ENCODE results near the gene SFT2D1. TPM values are rescaled to one million over a fixed set of nuclear protein-coding genes. Genes with fewer than 3 reads are reported as not detected.

Gene SFT2D1
- total RNA-seq, 4 donors from 2014 or later = 41.1 to 59.4 (median 54.8) TPM

DNA sequence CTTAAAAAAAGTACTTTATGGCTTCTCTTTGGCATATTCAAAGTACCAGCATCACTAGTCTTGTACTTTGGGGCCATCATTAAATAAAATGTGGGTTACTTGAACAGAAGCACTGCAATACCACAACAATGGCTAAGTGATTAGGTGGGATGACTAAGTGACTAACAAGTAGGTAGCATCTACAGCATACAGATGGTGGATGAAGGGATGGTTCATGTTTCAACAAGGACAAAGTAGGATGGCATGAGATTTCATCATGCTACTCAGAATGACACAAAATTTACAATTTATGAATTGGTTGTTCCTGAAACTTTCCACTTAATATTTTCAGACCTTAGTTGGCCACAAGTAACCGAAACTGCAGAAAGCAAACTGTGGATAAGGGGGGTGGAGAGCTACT is 32.7 kb upstream of the SFT2D1 start:
- no peaks in the 10 kb centered on the region for H3K27me3 ChIP-seq
- H3K4me3 ChIP-seq = no peak overlapping the region
- TF ChIP-seq EP300 (IDR thresholded peaks at IDR 0.05) (no peak), POLR2A (IDR thresholded peaks at IDR 0.05) (no peak), CTCF (IDR thresholded peaks at IDR 0.05) (no peak)
- 92 to 95% methylated on average over 1 of the region's 1 CpG for WGBS, 2 donors
- H3K27ac ChIP-seq = no peak overlapping the region
- DNase-seq (ENCODE audit: low spot score in 2 of 2) = no peak
- no peaks in the 10 kb centered on the region for H3K9me3 ChIP-seq
- peaks cover 0 to 8% (median 0%) of the 10 kb centered on the region in 4 donors for H3K4me1 ChIP-seq
- peaks cover 0 to 3% (median 0%) of the 10 kb centered on the region in 3 donors for H3K36me3 ChIP-seq

DNA sequence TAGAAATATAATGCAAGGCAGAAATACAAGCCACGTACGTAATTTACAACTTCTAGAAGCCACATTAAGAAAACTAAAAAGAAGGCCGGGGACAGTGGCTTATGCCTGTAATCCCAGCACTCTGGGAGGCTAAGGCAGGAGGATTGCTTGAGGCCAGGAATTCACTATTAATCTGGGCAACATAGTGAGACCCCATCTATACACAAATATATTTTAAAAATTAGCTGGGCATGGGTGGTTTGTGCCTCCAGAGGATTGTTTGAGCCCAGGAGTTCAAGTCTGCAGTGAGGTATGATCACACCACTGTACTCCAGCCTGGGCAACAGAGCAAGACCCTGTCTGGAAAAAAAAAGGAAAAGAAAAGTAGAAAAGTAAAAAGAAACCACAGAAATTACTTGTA is 28.1 kb upstream of the SFT2D1 start:
- Histone ChIP-seq H3K9me3 (no peaks in the 10 kb centered on the region), H3K4me1 (no peaks in the 10 kb centered on the region), H3K27me3 (no peaks in the 10 kb centered on the region), H3K4me3 (no peak overlapping the region), H3K27ac (no peak overlapping the region), H3K36me3 (peaks cover 0 to 31% (median 0%) of the 10 kb centered on the region in 3 donors)
- 86 to 96% methylated on average over 3 of the region's 3 CpGs for WGBS, 2 donors
- TF ChIP-seq CTCF (IDR thresholded peaks at IDR 0.05) = no peak
- no peak for TF ChIP-seq POLR2A (IDR thresholded peaks at IDR 0.05)
- TF ChIP-seq EP300 (IDR thresholded peaks at IDR 0.05) = no peak
- no peak for DNase-seq (ENCODE audit: low spot score in 2 of 2)

- Histone ChIP-seq H3K4me3 (no peak overlapping the region), H3K9me3 (no peaks in the 10 kb centered on the region), H3K27me3 (no peaks in the 10 kb centered on the region), H3K36me3 (peaks cover 0 to 31% (median 0%) of the 10 kb centered on the region in 3 donors), H3K27ac (no peak overlapping the region), H3K4me1 (no peaks in the 10 kb centered on the region)
- WGBS, 2 donors = 42 to 60% methylated on average over 3 of the region's 3 CpGs
- no peak for TF ChIP-seq CTCF (IDR thresholded peaks at IDR 0.05)
- TF ChIP-seq EP300 (IDR thresholded peaks at IDR 0.05) = no peak
- TF ChIP-seq POLR2A (IDR thresholded peaks at IDR 0.05) = no peak
- no peak for DNase-seq (ENCODE audit: low spot score in 2 of 2)
These were observed 27.4 kb upstream of the SFT2D1 start for GRCh38 chr6:166369782-166370181.

- TF ChIP-seq CTCF (IDR thresholded peaks at IDR 0.05) (no peak), POLR2A (IDR thresholded peaks at IDR 0.05) (no peak), EP300 (IDR thresholded peaks at IDR 0.05) (no peak)
- Histone ChIP-seq H3K36me3 (peaks cover 0 to 57% (median 0%) of the 10 kb centered on the region in 3 donors), H3K9me3 (no peaks in the 10 kb centered on the region), H3K27ac (no peak overlapping the region), H3K4me1 (no peaks in the 10 kb centered on the region), H3K4me3 (no peak overlapping the region), H3K27me3 (no peaks in the 10 kb centered on the region)
- WGBS, 2 donors = 82 to 84% methylated on average over 3 of the region's 3 CpGs
- DNase-seq (ENCODE audit: low spot score in 2 of 2) = no peak
These were observed 24.6 kb upstream of the SFT2D1 start for GRCh38 chr6:166366921-166367320.

DNA sequence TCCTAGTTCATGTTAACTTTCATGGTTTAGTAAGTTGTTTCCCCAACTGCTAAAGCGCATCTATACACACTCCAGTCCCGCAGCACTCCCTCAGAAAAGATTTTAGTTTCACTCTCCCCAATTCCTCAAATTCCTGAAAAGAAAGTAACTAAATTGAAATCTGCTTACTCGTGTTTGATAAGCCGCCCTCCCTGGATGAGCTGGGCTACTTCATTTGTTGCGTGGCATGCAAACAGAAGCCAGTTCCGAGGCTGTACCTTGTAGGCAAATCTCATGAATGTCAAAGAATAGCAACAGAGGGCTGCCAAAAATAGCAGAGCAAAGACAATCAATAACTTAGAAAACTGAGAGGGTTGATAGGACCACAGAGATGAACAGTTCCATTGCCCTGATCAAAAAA is 23.5 kb upstream of the SFT2D1 start:
- Histone ChIP-seq H3K9me3 (no peaks in the 10 kb centered on the region), H3K27me3 (no peaks in the 10 kb centered on the region), H3K36me3 (peaks cover 0 to 57% (median 0%) of the 10 kb centered on the region in 3 donors), H3K4me1 (peaks cover 0 to 8% (median under 1%) of the 10 kb centered on the region in 4 donors), H3K4me3 (no peak overlapping the region), H3K27ac (peak overlapping the region in 1 of 4 donors; percentile 1)
- 75 to 77% methylated on average over 6 of the region's 6 CpGs for WGBS, 2 donors
- TF ChIP-seq EP300 (IDR thresholded peaks at IDR 0.05) (no peak), CTCF (IDR thresholded peaks at IDR 0.05) (no peak), POLR2A (IDR thresholded peaks at IDR 0.05) (no peak)
- no peak for DNase-seq (ENCODE audit: low spot score in 2 of 2)
